GM12878 (cell line): Measurements from ENCODE around the gene PILRB. TPM values are rescaled to one million over a fixed set of nuclear protein-coding genes. Genes with fewer than 3 reads are reported as not detected.

Experiments
- ATF2 ChIP-seq: IDR thresholded peaks from 2 replicates; pipeline ENCODE4 v1.6.1; 2012; ENCODE audit warnings: low read length, inconsistent platforms
- ATF3 ChIP-seq: IDR thresholded peaks from 2 replicates; pipeline ENCODE4 v1.6.1; 2011; ENCODE audit warnings: low read depth, mild to moderate bottlenecking, low read length, moderate library complexity, borderline replicate concordance; ENCODE audit errors: extremely low read depth
- ATF7 ChIP-seq: fragments of 450-650 bp; IDR thresholded peaks from 2 replicates; pipeline ENCODE4 v1.6.1; 2016; ENCODE audit warnings: low read depth, mild to moderate bottlenecking
- CHD2 ChIP-seq: IDR thresholded peaks from 2 replicates; pipeline ENCODE4 v1.6.1; 2011; ENCODE audit warnings: low read depth, low read length, improper control_type of control experiment, borderline replicate concordance
- MEF2A ChIP-seq: IDR thresholded peaks from 2 replicates; pipeline ENCODE4 v1.6.1; 2011; ENCODE audit warnings: low read depth, mild to moderate bottlenecking, low read length, moderate library complexity; ENCODE audit not compliant: insufficient read depth
- MEF2B ChIP-seq: fragments of 450-650 bp; IDR thresholded peaks from 2 replicates; pipeline ENCODE4 v1.6.1; 2018; ENCODE audit warnings: mild to moderate bottlenecking, moderate library complexity; ENCODE audit not compliant: partially characterized antibody, poor library complexity, severe bottlenecking
- POLR2AphosphoS5 ChIP-seq: IDR thresholded peaks from 2 replicates; pipeline ENCODE4 v1.6.1; 2011; ENCODE audit warnings: mild to moderate bottlenecking, low read length, inconsistent platforms
- SP1 ChIP-seq: IDR thresholded peaks from one replicate; pipeline ENCODE4 v1.6.1; 2011; ENCODE audit warnings: low read depth, low read length
- USF1 ChIP-seq: IDR thresholded peaks from 2 replicates; pipeline ENCODE4 v1.6.1; 2011; ENCODE audit warnings: borderline replicate concordance, low read depth, mild to moderate bottlenecking, moderate library complexity, mixed read lengths, low read length; ENCODE audit not compliant: insufficient read depth; ENCODE audit errors: extremely low read length
- USF2 ChIP-seq: IDR thresholded peaks from 2 replicates; pipeline ENCODE4 v1.6.1; 2011; ENCODE audit warnings: low read depth, low read length, improper control_type of control experiment, borderline replicate concordance
- polyA plus RNA-seq, 11 experiments: library from polyadenylated mRNA; depleted of rRNA in 4 of 11; unstranded in 6 of 11; stranded (reverse) in 5 of 11; fragments of >200 nt; fragmentation: Nextera tagmentation in 4 of 11; fragmentation: Illumina TruSeq in 1 of 11; extraction: Ambion mirVana in 4 of 11; extraction: Trizol in 1 of 11; gene quantifications; 1 replicate in 1 of 11; 2 replicates in 10 of 11; pipeline versions ENCODE4 v1.2.1 to v1.2.3, GENCODE V29; 2011 to 2016; ENCODE audit warnings: inconsistent platforms in 2 of 11, missing spikeins in 2 of 11, low read depth in 1 of 11
- total RNA-seq, 4 experiments: library from RNA; depleted of rRNA in 3 of 4; stranded (reverse); fragments of >200 nt in 3 of 4; fragmentation: Illumina TruSeq in 1 of 4; extraction: Trizol in 1 of 4; gene quantifications; 2 replicates each; pipeline versions ENCODE4 v1.2.1 to v1.2.3, GENCODE V29; 2013 to 2021

PILRB gene
- total and polyA plus RNA-seq, 10 of the 15 experiments (the other 5 are each of a cell fraction or from before 2014, with no cell fraction given), result 2.6 to 50.3 (median 22.0) TPM

- peak; percentile 62 for TF ChIP-seq USF1
- peak; percentile 75 for TF ChIP-seq MEF2B
- TF ChIP-seq CHD2, result peak; percentile 40; the same call in 1 of the 2 replicates
- peak; percentile 99 for TF ChIP-seq ATF7
- peak; percentile 35 for TF ChIP-seq SP1
- peak; percentile 74 for TF ChIP-seq POLR2AphosphoS5
- peak; percentile 76 for TF ChIP-seq USF2
- TF ChIP-seq ATF2, result peak; percentile 88
- TF ChIP-seq ATF3, result peak; percentile 63
- TF ChIP-seq MEF2A, result 0 out of 2 replicates have a peak, but pooled peaks have one; percentile 30
These were observed 13.2 kb upstream of the PILRB start (continued) for GRCh38 chr7:100344560-100345287.
